ENCODE measurements around the gene SVIL.
"Not testable (repeated sequence)": the region's sequence is repeated elsewhere in the genome, so short reads cannot be mapped to it uniquely, and the experiment has no call there.

Gene SVIL

DNA sequence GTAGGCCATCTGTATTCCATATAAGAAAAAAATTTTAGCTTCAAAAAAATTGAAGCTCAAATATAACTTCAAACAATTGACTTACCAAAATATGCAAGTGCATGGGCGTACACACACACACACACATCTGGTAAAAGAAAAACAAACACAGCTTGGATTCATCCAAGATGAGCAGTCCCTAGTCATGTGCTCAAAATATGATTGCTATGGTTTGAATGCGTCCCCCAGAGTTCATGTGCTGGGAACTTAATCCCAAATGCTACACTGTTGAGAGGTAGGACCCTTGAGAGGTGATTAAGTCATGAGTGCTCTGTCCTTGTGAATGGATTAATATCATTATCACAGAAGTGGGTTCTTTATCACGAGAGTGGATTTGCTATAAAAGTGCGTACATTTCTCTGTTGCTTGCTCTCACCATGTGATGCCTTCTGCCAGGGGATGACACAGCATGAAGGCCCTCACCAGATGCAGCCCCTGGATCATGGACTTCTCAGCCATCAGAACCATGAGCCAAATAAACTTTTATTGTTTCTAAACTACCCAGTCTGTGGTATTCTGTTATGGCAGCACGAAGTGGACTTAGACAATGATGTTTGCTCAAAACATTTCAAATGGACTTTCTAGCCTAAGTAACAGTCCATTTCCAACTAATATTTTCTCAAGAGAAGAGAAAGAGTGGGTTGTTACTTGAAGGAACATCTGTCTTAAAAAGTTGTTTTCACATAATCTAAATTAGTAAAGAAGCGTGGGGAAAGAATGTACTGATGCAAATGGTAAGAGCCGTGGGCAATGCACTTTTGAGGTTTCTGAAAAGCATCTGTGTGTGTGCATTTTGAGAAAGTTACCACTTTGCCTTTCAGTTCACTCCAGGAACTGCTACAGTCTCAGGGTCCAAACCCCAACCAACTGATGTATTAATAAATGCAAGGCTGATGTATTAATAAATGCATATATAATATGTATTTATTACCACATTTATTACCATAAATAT lies 15.1 kb upstream of the SVIL start:
- DNase-seq: no peak

DNA sequence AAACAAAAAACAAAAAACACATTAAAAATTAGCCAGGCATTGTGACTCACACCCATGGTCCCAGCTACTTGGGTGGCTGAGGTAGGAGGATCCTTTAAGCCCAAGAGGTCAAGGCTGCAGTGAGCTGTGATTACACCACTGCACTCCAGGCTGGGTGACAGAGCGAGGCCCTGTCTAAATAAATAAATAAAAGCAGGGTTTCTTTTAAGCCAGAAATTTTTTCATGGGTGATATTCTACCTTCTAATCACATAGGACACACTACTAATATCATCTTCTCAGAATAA lies 14.2 kb upstream of the SVIL start:
- no peak for DNase-seq

DNA sequence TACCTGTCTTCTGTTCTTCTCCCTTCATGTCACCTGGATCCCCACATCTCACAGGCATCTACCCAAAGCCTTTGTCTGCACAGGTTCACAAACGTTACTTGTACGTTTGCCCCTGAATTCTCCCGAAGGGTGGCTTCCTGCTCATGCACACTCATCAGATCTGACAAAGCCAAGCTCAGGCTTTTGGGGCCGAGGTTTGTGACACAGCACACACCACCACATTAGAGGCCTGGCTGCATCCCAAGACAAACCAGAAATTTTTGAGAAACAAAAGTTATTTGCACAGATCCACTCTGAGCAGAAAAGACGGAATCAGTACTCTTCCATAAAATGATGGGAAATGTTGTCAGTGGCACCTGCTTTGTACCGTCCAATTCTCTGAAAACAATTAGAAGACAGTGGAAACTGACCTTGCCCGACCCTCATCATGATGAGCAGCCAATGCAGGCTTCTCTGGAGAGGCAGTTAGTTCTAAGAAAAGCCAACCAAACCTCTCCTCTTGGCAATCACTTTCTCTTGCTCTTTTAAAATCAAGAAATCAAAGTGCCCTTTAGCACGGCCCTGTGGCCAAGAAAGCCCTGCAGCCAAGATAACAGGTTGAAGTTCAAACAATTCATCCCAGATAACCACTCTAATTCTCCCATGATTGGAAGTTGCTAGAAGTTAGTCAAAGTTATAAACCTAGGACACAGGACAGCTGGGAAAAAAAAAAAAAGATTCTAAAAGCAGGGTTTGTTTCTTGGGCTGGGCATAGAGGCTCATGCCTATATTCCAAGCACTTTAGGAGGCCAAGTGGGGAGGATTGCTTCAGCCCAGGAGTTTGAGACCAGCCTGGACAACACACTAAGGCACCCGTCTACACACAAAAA lies 13.6 kb upstream of the SVIL start:
- DNase-seq: no peak

DNA sequence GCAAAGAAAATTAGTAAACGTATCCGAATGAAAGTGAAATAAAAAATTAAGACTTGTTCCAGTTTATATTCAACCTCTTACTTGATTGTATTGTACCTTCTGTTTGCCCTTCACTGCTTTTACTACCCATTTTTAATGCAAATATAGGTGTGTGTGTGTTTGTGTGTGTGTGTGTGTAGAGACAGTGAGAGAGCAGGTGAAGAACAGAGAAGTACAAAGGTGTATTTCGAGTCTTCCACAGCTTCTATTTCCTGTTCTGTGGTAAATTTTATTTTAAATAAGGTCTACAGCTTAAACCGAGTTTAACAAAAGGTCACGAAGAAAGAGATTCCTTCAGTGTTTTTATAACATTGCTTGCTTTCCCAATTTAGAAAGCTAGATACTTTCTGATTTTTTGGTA lies 12.7 kb upstream of the SVIL start:
- no peak for DNase-seq

DNA sequence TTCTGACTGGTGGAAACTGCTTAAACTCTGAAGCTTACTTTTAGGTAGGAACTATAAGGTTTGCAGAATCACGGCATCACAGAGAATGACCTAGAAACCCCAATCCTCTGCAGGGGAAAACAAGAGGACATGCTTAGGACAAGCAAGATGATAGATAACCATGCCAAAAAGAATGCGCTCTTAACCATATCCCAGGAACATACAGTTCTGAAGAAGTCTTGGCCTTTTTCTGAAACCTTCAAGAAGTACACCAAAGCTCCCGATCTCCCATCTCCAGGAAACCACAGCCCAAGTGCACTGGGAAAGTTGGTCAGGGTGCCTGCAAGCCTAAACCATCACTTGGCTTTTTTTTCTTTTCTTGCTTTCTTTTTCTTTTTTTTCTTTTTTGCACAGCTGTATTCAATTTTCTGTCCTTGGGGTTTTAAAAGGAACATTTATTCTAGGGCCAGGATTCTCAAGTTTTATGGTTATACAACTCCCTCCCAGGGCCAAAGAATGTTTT lies 12.2 kb upstream of the SVIL start:
- no peak for DNase-seq

DNA sequence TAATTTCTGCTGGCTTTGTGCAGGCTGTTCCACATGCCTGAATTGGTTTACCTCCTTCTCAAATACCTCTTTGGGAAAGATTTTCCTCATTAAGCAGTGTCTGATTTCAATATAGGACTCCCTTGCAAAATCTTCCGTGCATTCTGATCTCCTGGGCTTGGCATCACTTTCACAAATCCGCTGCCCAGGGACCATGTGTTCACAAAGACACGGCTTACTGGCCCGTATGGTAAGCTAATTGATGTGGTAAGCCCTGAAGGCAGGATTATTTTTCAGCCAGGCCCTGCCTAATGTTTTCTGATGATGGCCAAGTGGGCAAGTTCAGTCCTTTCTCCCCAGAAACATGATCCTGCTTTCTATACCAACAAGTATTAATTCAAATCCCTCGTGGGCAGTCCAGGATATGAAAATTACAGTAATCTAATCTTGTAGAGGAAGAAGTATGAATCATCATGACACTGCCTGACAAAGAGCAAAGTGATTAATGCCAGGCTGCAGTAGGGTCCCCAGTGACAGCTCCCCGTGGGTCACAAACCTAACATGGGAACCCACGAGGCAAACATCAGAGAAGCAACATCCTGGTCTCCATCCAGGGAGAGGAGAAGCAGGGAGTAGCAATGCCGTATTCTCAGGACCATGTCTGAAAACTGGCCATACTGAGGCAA lies 11.6 kb upstream of the SVIL start:
- DNase-seq: no peak

DNA sequence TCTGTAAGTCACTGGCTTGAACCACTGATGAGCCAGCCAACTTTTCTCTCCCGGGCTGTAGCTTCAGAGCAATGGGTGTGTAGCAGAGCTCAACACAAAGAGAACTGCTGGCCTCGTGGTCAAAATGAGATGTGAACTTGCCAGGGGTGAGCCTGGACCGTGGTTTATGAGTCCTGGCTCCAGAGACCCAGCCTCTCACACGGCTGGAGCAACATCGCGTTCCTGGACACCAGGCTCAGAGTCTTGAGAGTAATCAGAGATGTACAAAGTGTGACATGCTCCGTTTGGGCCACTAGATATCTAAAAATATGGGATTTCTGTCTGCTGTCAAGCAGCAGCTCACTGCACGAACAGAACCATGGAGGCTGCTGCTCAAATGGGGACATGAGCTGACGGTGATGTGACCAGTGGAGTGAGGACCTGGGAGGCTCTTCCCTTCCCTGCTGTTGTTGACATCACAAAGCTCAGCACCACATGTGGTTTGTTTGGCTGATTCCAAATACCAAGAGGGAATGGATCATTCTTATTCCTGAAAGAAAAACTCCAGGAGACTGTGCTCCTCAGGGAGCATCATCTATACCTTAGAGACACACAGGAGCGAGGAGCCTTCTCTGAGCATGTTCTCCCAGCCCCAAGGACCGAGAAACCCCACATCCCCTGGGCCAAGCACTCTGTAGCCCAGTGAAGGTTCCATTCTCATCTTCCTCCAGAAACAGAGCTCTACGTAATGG lies 9.2 kb upstream of the SVIL start:
- no peak for DNase-seq

DNA sequence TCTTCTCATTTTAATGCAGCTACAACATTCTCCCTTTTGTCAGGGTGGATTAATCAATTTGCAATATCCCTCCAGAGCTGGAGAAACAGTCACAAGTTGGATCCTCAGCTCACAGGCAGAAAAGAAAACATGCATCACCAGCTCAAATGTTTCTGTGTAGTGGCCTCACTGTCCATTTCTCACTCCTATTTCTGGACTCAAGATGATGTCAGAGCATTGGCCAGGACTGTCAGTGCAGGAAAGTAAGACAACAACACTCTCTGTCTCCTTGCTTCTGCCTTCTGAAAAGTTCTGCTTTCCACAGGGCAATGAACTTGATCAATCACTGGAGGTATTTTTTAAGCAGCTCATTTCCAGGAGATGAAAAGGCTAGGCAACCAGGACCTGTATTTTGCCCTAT lies 8.2 kb upstream of the SVIL start:
- no peak for DNase-seq

DNA sequence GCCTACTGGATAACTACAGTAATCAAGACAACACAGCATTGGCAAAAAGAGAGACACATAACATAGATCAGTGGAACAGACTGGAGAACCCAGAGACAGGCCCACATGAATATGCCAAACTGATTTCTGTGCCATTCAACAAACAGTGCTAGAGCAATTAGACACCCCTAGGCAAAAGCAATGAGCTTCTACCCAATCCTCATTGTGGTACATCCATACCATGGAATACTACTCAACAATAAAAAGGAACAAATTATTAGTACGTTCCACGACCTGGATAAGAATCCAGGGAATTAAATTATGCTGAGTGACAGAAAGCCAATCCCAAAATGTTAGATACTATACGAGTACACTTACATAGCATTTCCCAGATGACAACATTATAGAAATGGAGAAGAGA lies 2.8 kb upstream of the SVIL start:
- DNase-seq: no peak

DNA sequence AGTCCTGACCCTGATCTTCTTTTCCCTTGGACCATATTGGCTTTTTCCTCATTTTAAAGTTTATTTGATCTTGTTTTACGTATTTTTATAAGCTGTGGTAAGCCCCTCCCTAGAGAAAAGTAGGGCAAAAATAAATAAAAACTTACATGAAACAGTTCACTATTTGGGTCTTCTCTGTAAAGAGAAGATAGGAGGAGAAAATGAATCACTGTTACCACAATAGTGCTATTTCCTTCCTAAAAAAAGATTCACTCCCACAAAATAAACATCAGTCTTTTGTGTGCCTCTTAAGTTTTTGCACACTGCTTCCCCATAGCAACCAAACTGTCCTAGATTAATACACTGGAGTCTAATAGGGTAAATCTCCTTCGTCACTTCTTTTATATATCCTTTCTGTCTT lies 1.4 kb upstream of the SVIL start:
- no peak for DNase-seq

DNA sequence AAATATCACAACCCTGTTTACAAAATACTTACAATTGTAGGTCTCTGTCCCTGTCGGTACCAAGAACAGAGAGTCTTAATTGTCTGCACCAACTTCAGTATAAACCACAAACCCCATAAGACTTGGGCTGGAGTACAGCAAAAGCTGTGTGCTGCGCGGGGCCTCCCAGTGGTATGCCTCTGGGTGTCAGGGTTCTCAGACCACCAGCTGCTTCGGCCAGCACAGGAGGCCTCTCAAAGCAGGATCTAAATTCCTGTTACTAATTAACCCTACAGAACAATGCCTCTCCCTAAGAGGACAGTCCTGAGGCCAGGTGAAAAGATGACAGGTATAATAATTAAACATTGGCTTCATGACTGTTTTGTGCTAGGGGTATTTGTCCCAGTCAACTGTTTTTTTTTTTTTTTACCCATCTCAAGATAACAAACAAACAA lies 957 bp upstream of the SVIL start:
- no peak for DNase-seq

DNA sequence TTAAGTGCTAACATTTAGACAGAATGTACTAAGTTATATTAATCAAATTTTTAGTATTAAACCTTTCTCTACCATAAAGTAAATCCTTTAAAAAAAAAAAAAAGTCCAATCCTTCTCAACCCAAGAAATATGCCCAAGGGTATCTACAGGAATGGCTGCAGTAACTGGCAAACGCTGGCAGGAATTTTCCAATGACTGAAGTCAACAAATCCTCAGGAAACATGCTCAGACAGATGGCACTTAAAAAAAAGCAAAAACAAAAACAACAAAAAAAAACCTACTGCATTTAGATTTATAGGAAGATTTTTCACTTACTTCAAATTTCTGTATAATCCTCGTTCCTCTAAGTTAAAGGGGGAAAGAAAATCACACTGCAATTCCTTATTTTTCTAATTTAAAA lies 666 bp downstream of the SVIL start:
- no peak for DNase-seq

DNA sequence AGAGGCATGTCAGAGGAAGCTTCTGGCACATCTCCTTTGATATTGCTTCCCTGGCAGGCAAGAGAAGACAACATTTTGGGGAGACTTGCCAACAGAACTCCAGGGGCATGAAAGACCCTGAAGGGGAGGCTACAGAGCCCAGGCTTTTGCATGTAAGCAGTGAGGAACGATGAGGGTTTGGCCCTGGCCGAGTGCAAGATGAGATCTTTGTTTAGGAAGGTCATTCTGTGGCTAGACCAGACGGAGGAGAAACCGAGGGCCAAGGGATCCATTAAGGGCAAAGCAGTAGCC lies 3.8 kb downstream of the SVIL start:
- no peak for DNase-seq

DNA sequence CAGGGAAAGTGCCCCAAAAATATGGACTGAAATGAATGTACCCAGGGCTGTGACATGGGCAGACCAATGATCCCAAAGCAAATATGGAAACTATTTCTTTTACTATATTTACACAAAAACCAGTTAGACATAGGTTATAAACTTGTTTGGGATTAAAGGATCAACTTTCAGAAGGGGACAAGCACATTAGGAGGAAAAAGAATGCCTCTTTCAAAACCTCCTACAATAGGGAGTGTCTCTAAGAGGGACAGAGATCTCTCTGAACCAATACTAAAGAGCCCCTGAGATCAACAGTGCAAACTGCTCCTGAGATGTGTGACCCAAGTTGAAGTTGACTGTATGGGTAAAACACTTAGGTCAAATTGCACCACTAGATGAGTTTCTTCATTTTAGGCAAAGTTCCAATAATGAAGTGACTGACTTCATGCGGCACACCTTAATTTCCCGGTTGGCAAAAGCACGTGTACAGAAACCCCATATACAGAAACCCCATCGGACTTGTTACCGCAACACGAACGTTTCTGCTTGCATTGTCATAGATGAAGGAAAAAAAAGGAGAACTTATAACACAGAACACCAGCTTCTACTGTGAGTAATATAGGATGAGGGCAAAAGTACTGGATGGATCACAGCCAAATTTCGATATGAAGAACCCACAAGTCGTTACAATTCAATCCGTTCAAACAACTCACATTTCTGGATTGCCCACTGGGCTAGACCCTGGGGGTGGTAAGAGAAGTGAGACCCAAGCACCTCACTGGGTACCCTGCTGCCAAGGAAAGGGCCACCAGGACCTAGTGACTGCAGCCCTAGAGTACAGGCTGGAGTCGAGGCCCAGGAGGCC lies 4.3 kb downstream of the SVIL start:
- DNase-seq: no peak

DNA sequence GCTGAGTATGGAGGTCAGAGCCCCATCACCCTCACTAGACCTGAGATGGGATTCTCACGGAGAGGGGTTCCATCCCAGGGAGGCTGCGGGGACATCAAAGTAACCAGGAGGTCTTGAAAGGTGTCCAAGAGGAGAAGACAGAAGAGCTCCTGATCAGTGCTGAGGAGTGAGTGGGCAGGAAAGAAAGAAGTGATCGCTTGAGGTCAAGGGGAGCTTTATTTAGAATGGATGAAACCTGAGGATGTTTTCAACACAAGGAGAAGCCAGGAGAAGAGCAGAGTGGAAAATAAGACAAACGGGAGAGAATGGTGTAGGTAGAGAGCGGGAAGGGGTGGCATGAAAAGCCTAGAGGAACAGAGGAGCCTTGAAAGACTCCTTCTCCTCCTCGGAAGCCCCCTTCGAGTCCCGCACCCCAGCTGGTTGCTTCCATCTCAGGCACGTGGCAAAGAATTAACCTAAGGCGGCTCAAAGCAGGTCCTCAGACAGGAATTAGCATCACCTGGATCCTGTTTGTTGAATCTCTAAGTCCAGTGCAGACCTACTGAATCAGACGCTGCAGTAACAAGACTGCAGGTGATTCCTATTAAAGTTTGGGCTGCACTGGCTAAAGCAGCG lies 5.8 kb downstream of the SVIL start:
- no peak for DNase-seq

DNA sequence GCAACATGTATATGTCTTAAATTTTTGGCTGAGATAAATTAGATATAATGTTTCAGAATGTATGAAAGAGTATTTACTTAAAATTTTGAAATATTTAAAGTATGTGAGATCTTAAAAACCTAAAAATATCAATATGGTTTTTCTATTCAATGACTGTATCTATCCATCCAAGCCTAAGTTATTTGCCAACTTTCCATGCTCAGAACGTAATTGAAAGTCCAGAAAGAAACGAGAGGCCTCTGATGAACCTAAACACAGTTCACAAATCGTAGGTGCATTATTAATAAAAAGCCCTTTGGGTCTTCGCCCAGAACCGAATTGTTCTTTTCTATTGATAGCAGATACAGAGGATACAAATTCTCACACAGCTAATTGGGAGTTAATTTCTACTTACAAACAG lies 6.5 kb downstream of the SVIL start:
- no peak for DNase-seq

DNA sequence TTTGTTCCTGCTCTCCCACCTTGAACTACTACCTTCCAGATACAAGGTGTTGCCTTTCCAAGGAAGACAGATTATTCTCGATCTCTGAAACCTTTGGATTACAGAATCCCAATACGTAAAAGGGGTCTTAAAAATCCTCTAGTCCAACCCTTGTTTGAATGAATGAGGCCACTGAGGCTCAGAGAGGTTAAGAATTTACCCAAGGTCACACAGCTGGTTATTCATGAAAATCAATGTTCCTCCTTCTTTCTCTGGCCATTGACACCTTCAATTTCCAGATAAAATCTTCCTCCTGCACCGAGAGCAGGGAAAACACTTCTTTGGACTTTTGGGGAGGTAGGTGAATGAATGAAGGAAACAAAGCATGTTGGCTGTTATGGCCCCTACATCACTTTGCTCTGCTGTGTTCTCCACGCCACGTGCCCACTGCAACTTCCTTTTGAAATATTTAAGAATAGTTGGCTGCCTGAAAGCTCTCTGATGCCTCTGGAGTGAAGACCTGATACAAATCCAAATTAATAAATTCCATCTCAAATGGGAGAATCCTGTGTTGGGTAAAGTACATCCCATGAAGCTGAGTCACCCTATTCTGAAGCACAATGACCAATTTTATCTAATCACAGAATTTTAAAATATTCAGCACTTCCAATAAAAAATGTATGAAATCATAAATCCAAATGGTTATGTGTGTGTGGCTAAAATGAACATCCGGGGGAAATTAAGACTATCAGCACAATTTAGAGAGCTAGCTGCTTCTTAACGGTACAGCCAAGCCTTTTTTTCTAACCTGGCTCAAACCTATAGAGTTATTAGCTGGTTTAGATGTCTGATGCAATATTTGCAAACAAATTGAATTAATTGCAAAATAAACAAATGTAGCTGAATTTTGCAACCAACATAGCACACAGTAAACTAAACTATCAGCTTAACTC lies 7.3 kb downstream of the SVIL start:
- no peak for DNase-seq

DNA sequence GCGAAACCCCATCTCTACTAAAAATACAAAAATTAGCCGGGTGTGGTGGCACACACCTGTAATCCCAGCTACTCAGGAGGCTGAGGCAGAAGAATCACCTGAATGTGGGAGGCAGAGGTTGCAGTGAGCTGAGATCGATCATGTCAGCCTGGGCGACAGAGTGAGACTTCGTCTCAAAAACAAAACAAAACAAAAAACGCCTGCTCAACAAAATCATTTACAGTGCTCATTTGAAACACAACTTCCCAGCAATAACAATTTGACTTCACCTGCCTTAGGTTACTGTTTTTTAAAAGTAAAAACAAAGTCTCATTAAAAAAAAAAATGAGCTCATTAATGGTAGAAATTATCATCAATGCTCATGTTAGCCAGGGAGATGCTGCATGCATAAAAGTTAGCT lies 10.4 kb downstream of the SVIL start:
- not testable (repeated sequence) for DNase-seq

DNA sequence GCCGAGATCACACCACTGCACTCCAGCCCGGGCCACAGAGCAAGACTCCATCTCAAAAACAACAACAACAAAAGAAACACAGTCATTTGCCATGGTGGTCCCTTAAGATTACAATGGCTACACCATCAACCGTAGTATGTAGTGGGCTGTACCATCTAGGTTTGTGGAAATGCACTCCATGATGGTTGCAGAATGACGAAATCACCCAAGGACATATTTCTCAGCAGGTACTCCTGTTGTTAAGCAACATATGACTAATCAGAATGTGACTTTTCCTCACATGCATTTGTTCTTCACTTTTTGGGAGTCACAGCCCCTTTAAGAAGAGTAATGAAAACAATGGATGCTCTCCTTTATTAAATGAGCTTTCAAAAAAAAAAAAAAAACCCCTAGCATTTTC lies 11.0 kb downstream of the SVIL start:
- DNase-seq: no peak

DNA sequence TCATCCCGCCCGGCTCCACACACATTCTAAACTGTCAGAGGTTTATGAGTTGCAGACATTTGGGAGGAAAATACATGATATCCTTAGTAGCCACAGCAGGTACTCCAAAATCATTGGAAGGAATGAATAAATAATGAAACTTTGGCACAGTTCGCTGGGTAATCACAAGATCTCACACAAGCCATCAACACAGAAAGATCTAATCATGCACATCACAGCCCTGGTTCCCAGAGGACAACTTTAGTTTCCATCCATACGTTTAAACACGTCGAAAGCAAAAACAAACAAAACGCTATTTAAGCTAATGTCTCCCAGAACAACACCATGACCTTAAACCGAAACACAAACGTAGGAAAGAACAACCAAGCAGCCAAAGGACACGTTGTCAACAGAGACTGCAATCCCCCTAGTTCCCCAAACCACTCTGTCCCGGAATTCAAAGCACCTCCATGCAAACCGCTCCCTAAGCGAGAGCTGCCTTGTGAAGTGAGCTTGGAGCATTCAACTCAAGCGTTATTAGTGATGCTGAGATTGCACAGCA lies 12.3 kb downstream of the SVIL start:
- no peak for DNase-seq

Measured in KG1 (cell line).